B cell (primary cell): ENCODE measurements around the gene FMNL3. TPM values are rescaled to one million over a fixed set of nuclear protein-coding genes. Genes with fewer than 3 reads are reported as not detected.
"Not testable (repeated sequence)": the region's sequence is repeated elsewhere in the genome, so short reads cannot be mapped to it uniquely, and the experiment has no call there.

ENCODE experiments used
- ATAC-seq: fragments of 200-7000 bp; cut with Tn5 transposase; one replicate; pipeline ENCODE4 v1.10.0; 2021; ENCODE audit warnings: low read depth, mild to moderate bottlenecking, moderate number of reproducible peaks, moderate library complexity
- CTCF ChIA-PET: fragments of 350-600 bp; sonication (Branson Sonifier 250); formaldehyde crosslinking; loops from one replicate; lab custom pipeline; 2021; ENCODE audit warnings: antibody characterized with exemption, inconsistent platforms; lab: Charles Lee
- POLR2A ChIA-PET: fragments of 350-600 bp; sonication (Branson Sonifier 250); formaldehyde crosslinking; loops from one replicate; lab custom pipeline; 2021; ENCODE audit warnings: antibody characterized with exemption; lab: Charles Lee
- DNase-seq: peaks from one replicate; pipeline ENCODE4 v3.0.0; 2013
- H2AFZ ChIP-seq: 2 replicates; pipeline ENCODE4 v1.6.1; 2012; ENCODE audit warnings: mild to moderate bottlenecking, low read depth, low read length; ENCODE audit not compliant: insufficient read depth, poor library complexity, severe bottlenecking
- H3K27ac ChIP-seq, 2 donors: 1 replicate in 1 of 2; 2 replicates in 1 of 2; pipeline ENCODE4 v1.5.1; 2012 to 2013; ENCODE audit warnings: low read length in 2 of 2, mild to moderate bottlenecking in 2 of 2, moderate library complexity in 1 of 2
- H3K27me3 ChIP-seq, 4 experiments: fragments of 200-600 bp in 1 of 4; sonication (generic) in 1 of 4; replicated peaks in 1 of 4; 1 replicate in 2 of 4; 2 replicates in 2 of 4; pipeline versions ENCODE4 v1.6.1 to v1.7.0; 2013 to 2016; ENCODE audit warnings: low read length in 3 of 4, mild to moderate bottlenecking in 2 of 4, mixed read lengths in 1 of 4, moderate library complexity in 1 of 4; ENCODE audit not compliant: insufficient read depth in 4 of 4, control insufficient read depth in 3 of 4; ENCODE audit errors: control extremely low read depth in 1 of 4
- H3K36me3 ChIP-seq, 2 experiments: replicated peaks in 1 of 2; 1 replicate in 1 of 2; 2 replicates in 1 of 2; pipeline versions ENCODE4 v1.6.1 to v1.7.1; 2013; ENCODE audit warnings: low read length in 1 of 2; ENCODE audit not compliant: insufficient read depth in 2 of 2, control insufficient read depth in 1 of 2; ENCODE audit errors: control extremely low read depth in 1 of 2, extremely low read depth in 1 of 2
- H3K4me1 ChIP-seq, 2 donors: fragments of 200-600 bp in 1 of 2; sonication (generic) in 1 of 2; 1 replicate in 1 of 2; 2 replicates in 1 of 2; pipeline versions ENCODE4 v1.5.1 to v1.6.1; 2013 to 2017; ENCODE audit warnings: low read length in 2 of 2; ENCODE audit not compliant: control insufficient read depth in 2 of 2, insufficient read depth in 2 of 2
- H3K4me2 ChIP-seq: replicated peaks from 2 replicates; pipeline ENCODE3; 2012; ENCODE audit warnings: mild to moderate bottlenecking, low read depth, low read length; ENCODE audit not compliant: poor library complexity, severe bottlenecking
- H3K4me3 ChIP-seq, 5 experiments: fragments of 200-600 bp in 1 of 5; sonication (generic) in 1 of 5; 1 replicate in 3 of 5; 2 replicates in 2 of 5; pipeline versions ENCODE4 v1.5.1 to v1.7.0; 2011 to 2016; ENCODE audit warnings: low read length in 4 of 5, mild to moderate bottlenecking in 4 of 5, low read depth in 2 of 5, control low read depth in 1 of 5, moderate library complexity in 1 of 5; ENCODE audit not compliant: insufficient read depth in 1 of 5; ENCODE audit errors: control extremely low read depth in 1 of 5, extremely low read depth in 1 of 5
- H3K79me2 ChIP-seq: fragments of 200-600 bp; sonication (generic); one replicate; pipeline ENCODE4 v1.6.0; 2016; ENCODE audit warnings: low read length; ENCODE audit not compliant: control insufficient read depth, insufficient read depth
- H3K9ac ChIP-seq: fragments of 200-600 bp; sonication (generic); 2 replicates; pipeline ENCODE4 v1.6.1; 2017; ENCODE audit warnings: mild to moderate bottlenecking, low read length, moderate library complexity
- H3K9me3 ChIP-seq, 3 donors: one replicate each; pipeline versions ENCODE4 v1.6.1 to v1.7.1; 2013; ENCODE audit warnings: low read length in 2 of 3; ENCODE audit not compliant: control insufficient read depth in 2 of 3, insufficient read depth in 1 of 3; ENCODE audit errors: control extremely low read depth in 1 of 3
- H4K20me1 ChIP-seq: 2 replicates; pipeline ENCODE4 v1.6.0; 2012; ENCODE audit warnings: mild to moderate bottlenecking, low read length; ENCODE audit not compliant: insufficient read depth, control insufficient read depth, poor library complexity, severe bottlenecking
- H3K27ac Mint-ChIP-seq: one replicate; pipeline ENCODE4 v1.8.0; 2021; ENCODE audit warnings: mixed read lengths
- H3K27me3 Mint-ChIP-seq: one replicate; pipeline ENCODE4 v1.8.0; 2021; ENCODE audit warnings: mixed read lengths
- H3K4me1 Mint-ChIP-seq: one replicate; pipeline ENCODE4 v1.8.0; 2021; ENCODE audit warnings: mixed read lengths
- H3K4me3 Mint-ChIP-seq: one replicate; pipeline ENCODE4 v1.8.0; 2021; ENCODE audit warnings: mixed read lengths
- H3K9me3 Mint-ChIP-seq: one replicate; pipeline ENCODE4 v1.8.0; 2022; ENCODE audit warnings: mixed read lengths; ENCODE audit not compliant: insufficient read depth
- EZH2 ChIP-seq: IDR thresholded peaks from 2 replicates; pipeline ENCODE4 v1.6.1; 2012; ENCODE audit warnings: borderline replicate concordance, low read depth, mild to moderate bottlenecking, moderate library complexity, low read length; ENCODE audit not compliant: insufficient read depth, poor library complexity, severe bottlenecking
- WGBS: methylation state at CpG from one replicate; pipeline ENCODE4 v1.1.5; 2013; ENCODE audit warnings: missing lambda C conversion rate; ENCODE audit not compliant: insufficient coverage; 5-methylcytosine and 5-hydroxymethylcytosine counted together
- intact Hi-C: fragments of 100-400 bp; cut with micrococcal nuclease; formaldehyde crosslinking; loops from one replicate; pipeline ENCODE4 v1.10.0; 2022
- polyA plus RNA-seq: library from polyadenylated mRNA; depleted of rRNA; stranded (reverse); fragments of >200 nt; gene quantifications from 2 replicates; pipeline ENCODE4 v1.2.3, GENCODE V29; 2012
- total RNA-seq, 2 donors: library from RNA; stranded (reverse); fragments of 120-200 nt in 1 of 2; gene quantifications; 1 replicate in 1 of 2; 2 replicates in 1 of 2; pipeline versions ENCODE4 v1.2.3 to v1.2.4, GENCODE V29; 2013 to 2022
- TF ChIP-seq, protein P1 (sequence below): fragments of 200-600 bp; IDR thresholded peaks from one replicate; pipeline ENCODE4 v1.8.0; 2022; ENCODE audit warnings: antibody characterized with exemption, mild to moderate bottlenecking

FMNL3 gene
- total and polyA plus RNA-seq, 2 donors (not counting 1 experiment from before 2014, with no cell fraction given): 19.3 to 69.9 TPM

DNA sequence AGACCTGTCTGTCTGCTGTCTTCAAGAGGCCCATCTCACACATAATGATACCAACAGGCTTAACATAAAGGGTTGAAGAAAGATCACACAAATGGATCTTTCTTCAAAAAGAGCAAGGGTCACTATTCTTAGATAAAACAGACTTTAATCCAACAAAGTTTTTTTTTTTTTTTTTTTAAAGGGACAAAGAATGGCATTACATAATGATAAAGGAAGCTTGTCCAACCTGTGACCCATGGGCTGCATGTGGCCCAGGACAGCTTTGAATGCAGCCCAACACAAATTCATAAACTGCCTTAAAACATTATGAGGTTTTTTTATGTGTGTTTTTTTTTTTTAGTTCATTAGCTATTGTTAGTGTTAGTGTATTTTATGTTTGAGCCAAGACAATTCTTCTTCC lies 95.0 kb downstream of the FMNL3 start:
- ATAC-seq (no peak), DNase-seq (no peak)
- H3K9me3 Mint-ChIP-seq: no peaks in the 10 kb centered on the region
- intact Hi-C loops: no loop called here
- POLR2A ChIA-PET: no interaction called here
- Histone ChIP-seq H3K79me2 (no peaks in the 10 kb centered on the region), H3K4me3 (no peak overlapping the region), H3K4me1 (no peaks in the 10 kb centered on the region), H3K36me3 (no peaks in the 10 kb centered on the region), H3K9ac (no peak overlapping the region), H3K27me3 (peaks cover 0 to 3% (median 0%) of the 10 kb centered on the region in 4 experiments), H4K20me1 (no peaks in the 10 kb centered on the region), H2AFZ (no peak overlapping the region), H3K4me2 (no peak overlapping the region), H3K27ac (no peak overlapping the region), H3K9me3 (peaks cover 0 to 15% (median 2%) of the 10 kb centered on the region in 3 donors)
- H3K27me3 Mint-ChIP-seq: peaks cover 25% of the 10 kb centered on the region
- H3K4me1 Mint-ChIP-seq: no peaks in the 10 kb centered on the region
- no peak overlapping the region for H3K4me3 Mint-ChIP-seq
- TF ChIP-seq, protein P1, sequence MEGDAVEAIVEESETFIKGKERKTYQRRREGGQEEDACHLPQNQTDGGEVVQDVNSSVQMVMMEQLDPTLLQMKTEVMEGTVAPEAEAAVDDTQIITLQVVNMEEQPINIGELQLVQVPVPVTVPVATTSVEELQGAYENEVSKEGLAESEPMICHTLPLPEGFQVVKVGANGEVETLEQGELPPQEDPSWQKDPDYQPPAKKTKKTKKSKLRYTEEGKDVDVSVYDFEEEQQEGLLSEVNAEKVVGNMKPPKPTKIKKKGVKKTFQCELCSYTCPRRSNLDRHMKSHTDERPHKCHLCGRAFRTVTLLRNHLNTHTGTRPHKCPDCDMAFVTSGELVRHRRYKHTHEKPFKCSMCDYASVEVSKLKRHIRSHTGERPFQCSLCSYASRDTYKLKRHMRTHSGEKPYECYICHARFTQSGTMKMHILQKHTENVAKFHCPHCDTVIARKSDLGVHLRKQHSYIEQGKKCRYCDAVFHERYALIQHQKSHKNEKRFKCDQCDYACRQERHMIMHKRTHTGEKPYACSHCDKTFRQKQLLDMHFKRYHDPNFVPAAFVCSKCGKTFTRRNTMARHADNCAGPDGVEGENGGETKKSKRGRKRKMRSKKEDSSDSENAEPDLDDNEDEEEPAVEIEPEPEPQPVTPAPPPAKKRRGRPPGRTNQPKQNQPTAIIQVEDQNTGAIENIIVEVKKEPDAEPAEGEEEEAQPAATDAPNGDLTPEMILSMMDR: no peak
- TF ChIP-seq EZH2: no peak
- CTCF ChIA-PET: interaction anchor here (0.6 to 1.5 kb wide), 3 partner anchors 11 to 281 kb away, joined by 3 read pairs; partner anchors contain the start of gene PRPF40B
- no peak overlapping the region for H3K27ac Mint-ChIP-seq

DNA sequence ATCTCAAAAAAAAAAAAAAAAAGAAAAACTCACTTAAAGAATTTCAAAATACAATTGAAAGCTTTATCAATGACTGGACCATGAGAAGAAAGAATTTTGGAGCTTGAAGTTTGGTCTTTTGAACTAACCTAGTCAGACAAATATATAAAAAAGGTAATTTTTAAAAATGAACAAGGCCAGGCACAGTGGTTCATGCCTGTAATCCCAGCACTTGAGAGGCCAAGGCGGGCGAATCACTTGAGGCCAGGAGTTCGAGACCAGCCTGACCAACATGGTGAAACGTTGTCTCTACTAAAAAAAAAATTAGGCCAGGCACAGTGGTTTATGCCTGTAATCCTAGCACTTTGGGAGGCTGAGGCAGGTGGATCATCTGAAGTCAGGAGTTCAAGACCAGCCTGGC lies 96.4 kb downstream of the FMNL3 start:
- POLR2A ChIA-PET, H3K4me3 Mint-ChIP-seq, H3K9me3 Mint-ChIP-seq, H4K20me1 ChIP-seq, H3K36me3 ChIP-seq, H3K9ac ChIP-seq, H3K27ac Mint-ChIP-seq, H3K27ac ChIP-seq, DNase-seq, H3K79me2 ChIP-seq, H3K4me1 Mint-ChIP-seq, H3K4me1 ChIP-seq, H2AFZ ChIP-seq, intact Hi-C loops, ATAC-seq, H3K4me2 ChIP-seq, H3K4me3 ChIP-seq, H3K27me3 ChIP-seq: not testable (repeated sequence)
- 100% methylated on average over 3 of the region's 4 CpGs for WGBS
- peaks cover 21% of the 10 kb centered on the region for H3K27me3 Mint-ChIP-seq
- peaks cover 0 to 15% (median 1%) of the 10 kb centered on the region in 3 donors for H3K9me3 ChIP-seq
- CTCF ChIA-PET: interaction anchor here (0.7 kb wide), 1 partner anchor 69 kb away, joined by 3 read pairs; no protein-coding TSS in a partner anchor
